Liver (tissue), 9 donors: Measurements from ENCODE around the gene VPS26B. TPM values are rescaled to one million over a fixed set of nuclear protein-coding genes. Genes with fewer than 3 reads are reported as not detected.

Source experiments
- DNase-seq: peaks from one replicate; pipeline ENCODE4 v3.0.0-alpha.2; 2017; ENCODE audit warnings: low spot score
- H3K27ac ChIP-seq, 2 donors: one replicate each; pipeline ENCODE4 v1.7.0; 2013; ENCODE audit warnings: inconsistent platforms in 2 of 2, low read length in 2 of 2, control low read depth in 1 of 2, low read depth in 1 of 2, mild to moderate bottlenecking in 1 of 2
- H3K27me3 ChIP-seq, 4 donors: one replicate each; pipeline versions ENCODE4 v1.6.1 to v1.7.0; 2013; ENCODE audit warnings: low read length in 3 of 4, inconsistent platforms in 1 of 4, mild to moderate bottlenecking in 1 of 4, moderate library complexity in 1 of 4; ENCODE audit not compliant: control insufficient read depth in 4 of 4, insufficient read depth in 4 of 4
- H3K36me3 ChIP-seq, 4 donors: one replicate each; pipeline versions ENCODE4 v1.6.1 to v1.7.0; 2013; ENCODE audit warnings: low read length in 3 of 4, mild to moderate bottlenecking in 3 of 4, low read depth in 1 of 4, moderate library complexity in 1 of 4; ENCODE audit not compliant: control insufficient read depth in 4 of 4, insufficient read depth in 3 of 4
- H3K4me1 ChIP-seq, 4 donors: one replicate each; pipeline versions ENCODE4 v1.6.1 to v1.7.0; 2013; ENCODE audit warnings: low read length in 3 of 4, mild to moderate bottlenecking in 3 of 4, moderate library complexity in 1 of 4; ENCODE audit not compliant: control insufficient read depth in 4 of 4, insufficient read depth in 4 of 4
- H3K4me3 ChIP-seq, 3 donors: one replicate each; pipeline versions ENCODE4 v1.6.1 to v1.7.0; 2013; ENCODE audit warnings: low read length in 3 of 3, control low read depth in 1 of 3, low read depth in 1 of 3, mild to moderate bottlenecking in 1 of 3
- H3K9ac ChIP-seq, 2 donors: one replicate each; pipeline ENCODE4 v1.7.0; 2013; ENCODE audit warnings: low read length in 2 of 2, mild to moderate bottlenecking in 2 of 2, moderate library complexity in 2 of 2, control low read depth in 1 of 2, low read depth in 1 of 2
- H3K9me3 ChIP-seq, 4 donors: one replicate each; pipeline versions ENCODE4 v1.6.1 to v1.7.0; 2013; ENCODE audit warnings: low read length in 3 of 4; ENCODE audit not compliant: control insufficient read depth in 4 of 4
- CTCF ChIP-seq: fragments of 150-350 bp; IDR thresholded peaks from 2 replicates; pipeline ENCODE4 v1.5.1; 2017; ENCODE audit warnings: improper control_type of control experiment, low read depth, low read length; ENCODE audit not compliant: missing input control
- FOXA1 ChIP-seq: IDR thresholded peaks from 2 replicates; pipeline ENCODE4 v1.6.1; 2016; ENCODE audit warnings: antibody characterized with exemption
- FOXA2 ChIP-seq: IDR thresholded peaks from 2 replicates; pipeline ENCODE4 v1.6.1; 2016; ENCODE audit warnings: antibody characterized with exemption
- GABPA ChIP-seq, 2 donors: IDR thresholded peaks in 1 of 2; conservative IDR thresholded peaks in 1 of 2; 2 replicates each; pipeline ENCODE4 v1.6.1; 2016; ENCODE audit warnings: antibody characterized with exemption in 2 of 2, mild to moderate bottlenecking in 1 of 2, moderate library complexity in 1 of 2
- HNF4A ChIP-seq, 2 donors: conservative IDR thresholded peaks; 2 replicates each; pipeline ENCODE4 v1.6.1; 2016; ENCODE audit warnings: antibody characterized with exemption in 2 of 2, mild to moderate bottlenecking in 2 of 2
- JUND ChIP-seq, 2 donors: IDR thresholded peaks; 2 replicates each; pipeline ENCODE4 v1.6.1; 2016; ENCODE audit warnings: antibody characterized with exemption in 2 of 2
- MAX ChIP-seq: IDR thresholded peaks from 2 replicates; pipeline ENCODE4 v1.6.1; 2016; ENCODE audit warnings: antibody characterized with exemption
- NR2F2 ChIP-seq: IDR thresholded peaks from 2 replicates; pipeline ENCODE4 v1.6.1; 2016; ENCODE audit warnings: antibody characterized with exemption
- RAD21 ChIP-seq, 2 donors: IDR thresholded peaks; 2 replicates each; pipeline ENCODE4 v1.6.1; 2016; ENCODE audit warnings: antibody characterized with exemption in 2 of 2, mild to moderate bottlenecking in 2 of 2
- SP1 ChIP-seq: IDR thresholded peaks from 2 replicates; pipeline ENCODE4 v1.6.1; 2018; ENCODE audit warnings: antibody characterized with exemption, mild to moderate bottlenecking
- TAF1 ChIP-seq: conservative IDR thresholded peaks from 2 replicates; pipeline ENCODE4 v1.6.1; 2016; ENCODE audit warnings: antibody characterized with exemption, mild to moderate bottlenecking
- YY1 ChIP-seq: IDR thresholded peaks from 2 replicates; pipeline ENCODE4 v1.6.1; 2016; ENCODE audit warnings: antibody characterized with exemption, mild to moderate bottlenecking
- WGBS: extraction: QIAGEN DNeasy Blood & Tissue Kit; methylation state at CpG from one replicate; pipeline ENCODE4 v1.1.7; 2013; 5-methylcytosine and 5-hydroxymethylcytosine counted together
- polyA plus RNA-seq, 2 donors: library from polyadenylated mRNA; stranded (reverse) in 1 of 2; unstranded in 1 of 2; fragments of 200-250 nt in 1 of 2; fragments of >200 nt in 1 of 2; fragmentation: Nextera tagmentation in 1 of 2; extraction: Ambion mirVana in 1 of 2; gene quantifications; one replicate each; pipeline versions ENCODE4 v1.2.1 to v1.2.3, GENCODE V29; 2013 to 2015
- total RNA-seq, 2 donors: library from RNA; depleted of rRNA; stranded (reverse); fragments of >200 nt; gene quantifications; one replicate each; pipeline ENCODE4 v1.2.3, GENCODE V29; 2014
- TF ChIP-seq, protein P1 (sequence below): IDR thresholded peaks from 2 replicates; pipeline ENCODE4 v1.6.1; 2016; ENCODE audit warnings: antibody characterized with exemption
- donor health status: healthy.
- donor health status: healthy.
- donor health status: healthy.
- donor health status: healthy.
- donor health status: healthy.

The VPS26B gene
- total and polyA plus RNA-seq, 4 donors, result 12.6 to 35.0 (median 20.2) TPM

DNA sequence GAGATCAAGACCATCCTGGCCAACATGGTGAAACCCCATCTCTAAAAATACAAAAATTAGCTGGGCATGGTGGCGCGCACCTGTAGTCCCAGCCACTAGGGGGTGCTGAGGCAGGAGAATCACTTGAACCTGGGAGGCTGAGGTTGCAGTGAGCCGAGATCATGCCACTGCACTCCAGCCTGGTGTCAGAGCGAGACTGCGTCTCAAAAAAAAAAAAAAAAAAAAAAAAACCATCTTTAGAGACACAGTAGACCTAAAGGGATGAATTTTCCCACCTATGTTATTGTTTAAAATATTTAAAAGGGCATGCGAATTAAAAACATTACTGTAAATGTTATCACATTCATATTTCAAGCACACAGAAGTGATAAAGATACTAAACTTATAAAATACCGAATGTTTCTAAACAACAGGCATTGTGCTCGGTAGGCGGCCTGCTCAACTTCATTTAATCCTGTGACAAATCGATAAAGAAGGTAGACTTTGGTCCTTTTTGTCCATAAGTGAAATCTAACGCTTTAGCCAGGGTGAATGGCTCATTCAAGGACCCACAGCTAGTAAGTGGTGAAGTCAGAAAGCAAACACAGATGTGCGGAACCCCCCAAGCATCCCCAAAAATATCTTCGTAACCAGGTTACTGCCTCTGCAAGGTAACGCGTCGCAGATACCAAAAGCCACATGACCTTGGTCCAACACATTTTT lies 16.8 kb upstream of the VPS26B start:
- Histone ChIP-seq H3K36me3 (peaks cover 8 to 48% (median 35%) of the 10 kb centered on the region in 4 donors), H3K4me3 (no peak overlapping the region), H3K27ac (no peak overlapping the region), H3K9ac (no peak overlapping the region), H3K27me3 (no peaks in the 10 kb centered on the region), H3K9me3 (no peaks in the 10 kb centered on the region), H3K4me1 (peaks cover 0 to 3% (median 0%) of the 10 kb centered on the region in 4 donors)
- 78% methylated on average over 16 of the region's 16 CpGs for WGBS
- peak; percentile 58 for DNase-seq
- TF ChIP-seq RAD21 (IDR thresholded peaks at IDR 0.05) (peak; percentile 70 to 80), TAF1 (no peak), CTCF (peak; percentile 41), HNF4A (conservative IDR thresholded peaks at IDR 0.05) (peak in 1 of 2 donors; percentile 17), FOXA2 (no peak), MAX (no peak), SP1 (no peak), NR2F2 (no peak)
- TF ChIP-seq, protein P1, sequence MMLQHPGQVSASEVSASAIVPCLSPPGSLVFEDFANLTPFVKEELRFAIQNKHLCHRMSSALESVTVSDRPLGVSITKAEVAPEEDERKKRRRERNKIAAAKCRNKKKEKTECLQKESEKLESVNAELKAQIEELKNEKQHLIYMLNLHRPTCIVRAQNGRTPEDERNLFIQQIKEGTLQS, result no peak

DNA sequence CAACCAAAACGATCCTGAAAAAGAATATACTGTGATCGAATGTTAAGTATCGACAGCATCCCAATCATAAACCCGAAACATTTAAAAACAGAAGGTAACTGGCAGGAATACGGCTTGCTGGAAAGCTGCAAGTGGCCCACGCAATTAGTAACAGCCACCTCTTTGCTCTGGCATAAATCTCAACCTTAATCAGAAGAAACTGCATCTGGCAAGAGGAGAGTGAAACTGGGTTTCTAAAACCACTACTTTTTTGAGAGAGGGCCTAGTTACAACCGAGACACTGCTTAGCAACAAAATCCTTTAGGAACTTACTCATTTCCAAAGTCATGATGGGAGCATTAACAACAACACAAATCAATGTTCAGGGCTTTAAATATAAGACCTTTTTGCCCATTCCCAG lies 8.6 kb upstream of the VPS26B start:
- WGBS, result 96% methylated on average over 7 of the region's 7 CpGs
- no peak for TF ChIP-seq FOXA2
- TF ChIP-seq HNF4A (conservative IDR thresholded peaks at IDR 0.05), result no peak
- no peak for TF ChIP-seq FOXA1
- TF ChIP-seq NR2F2, result no peak
- no peaks in the 10 kb centered on the region for H3K27me3 ChIP-seq
- DNase-seq, result no peak
- no peak overlapping the region for H3K9ac ChIP-seq
- H3K36me3 ChIP-seq, result peaks cover 3 to 25% (median 15%) of the 10 kb centered on the region in 4 donors
- no peaks in the 10 kb centered on the region for H3K4me1 ChIP-seq
- no peak overlapping the region for H3K4me3 ChIP-seq
- H3K27ac ChIP-seq, result no peak overlapping the region
- H3K9me3 ChIP-seq, result no peaks in the 10 kb centered on the region

GRCh38 chr11:134216816-134217215 lies 7.7 kb upstream of the VPS26B start:
- Histone ChIP-seq H3K4me3 (no peak overlapping the region), H3K27me3 (no peaks in the 10 kb centered on the region)
- WGBS, result 95% methylated on average over 3 of the region's 3 CpGs

More at GRCh38 chr11:134216816-134217215, 7.7 kb upstream of the VPS26B start:
- TF ChIP-seq NR2F2 (no peak), YY1 (no peak), JUND (IDR thresholded peaks at IDR 0.05) (no peak), GABPA (IDR thresholded peaks at IDR 0.05 in 1 of 2, conservative IDR thresholded peaks at IDR 0.05 in 1 of 2) (no peak), HNF4A (conservative IDR thresholded peaks at IDR 0.05) (no peak), SP1 (no peak), MAX (no peak)
- H3K9me3 ChIP-seq, result no peaks in the 10 kb centered on the region
- H3K4me1 ChIP-seq, result no peaks in the 10 kb centered on the region
- H3K9ac ChIP-seq, result no peak overlapping the region
- peaks cover 5 to 26% (median 15%) of the 10 kb centered on the region in 4 donors for H3K36me3 ChIP-seq
- no peak for DNase-seq
- no peak overlapping the region for H3K27ac ChIP-seq
